IgD-negative memory B cell (primary cell): ENCODE measurements around the gene ILF2. TPM values are rescaled to one million over a fixed set of nuclear protein-coding genes. Genes with fewer than 3 reads are reported as not detected.
"Not testable (repeated sequence)": the region's sequence is repeated elsewhere in the genome, so short reads cannot be mapped to it uniquely, and the experiment has no call there.

Source experiments
- H3K27ac Mint-ChIP-seq, 3 donors: one replicate each; pipeline ENCODE4 v1.8.0; 2020 to 2022; ENCODE audit warnings: mild to moderate bottlenecking in 3 of 3, mixed read lengths in 3 of 3, moderate library complexity in 1 of 3
- H3K27me3 Mint-ChIP-seq: one replicate; pipeline ENCODE4 v1.8.0; 2021; ENCODE audit warnings: mixed read lengths
- H3K36me3 Mint-ChIP-seq: one replicate; pipeline ENCODE4 v1.8.0; 2020; ENCODE audit warnings: mild to moderate bottlenecking, mixed read lengths
- H3K4me1 Mint-ChIP-seq, 3 donors: one replicate each; pipeline ENCODE4 v1.8.0; 2020 to 2022; ENCODE audit warnings: mixed read lengths in 3 of 3, mild to moderate bottlenecking in 1 of 3
- H3K4me3 Mint-ChIP-seq, 4 donors: one replicate each; pipeline ENCODE4 v1.8.0; 2020 to 2022; ENCODE audit warnings: mild to moderate bottlenecking in 4 of 4, mixed read lengths in 4 of 4, moderate library complexity in 3 of 4
- H3K9me3 Mint-ChIP-seq, 3 donors: one replicate each; pipeline ENCODE4 v1.8.0; 2020 to 2021; ENCODE audit warnings: mixed read lengths in 3 of 3, mild to moderate bottlenecking in 1 of 3
- polyA plus RNA-seq: library from polyadenylated mRNA; unstranded; fragments of 300-500 nt; fragmentation: Illumina TruSeq; gene quantifications from one replicate; pipeline ENCODE4 v1.2.3, GENCODE V29; 2021

Gene ILF2
- polyA plus RNA-seq, 1 donor from 2014 or later, result 106 TPM

DNA sequence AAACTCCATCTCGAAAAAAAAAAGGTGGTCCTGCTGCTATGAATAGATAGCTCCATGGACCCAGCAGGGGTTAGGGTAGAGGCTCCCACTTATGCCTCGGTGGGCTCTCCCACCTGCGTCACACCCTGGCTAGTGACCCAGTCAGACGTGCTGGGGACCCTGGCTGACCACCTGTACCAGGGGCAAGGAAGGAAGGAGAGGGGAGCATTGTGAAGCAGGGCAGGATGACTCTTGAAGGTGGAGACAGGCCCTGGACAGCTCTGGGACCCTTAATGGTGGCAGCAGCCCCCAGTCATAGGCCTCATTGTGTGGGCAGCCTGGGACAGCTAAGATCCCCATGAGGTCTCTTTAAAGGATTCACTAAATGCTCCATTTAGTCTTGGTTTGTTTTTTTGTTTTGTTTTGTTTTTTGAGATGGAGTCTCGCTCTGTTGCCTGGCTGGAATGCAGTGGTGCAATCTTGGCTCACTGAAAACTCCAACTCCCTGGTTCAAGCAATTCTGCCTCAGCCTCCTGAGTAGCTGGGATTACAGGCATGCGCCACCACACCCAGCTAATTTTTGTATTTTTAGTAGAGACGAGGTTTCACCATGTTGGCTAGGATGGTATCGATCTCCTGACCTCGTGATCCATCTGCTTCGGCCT lies 22.7 kb downstream of the ILF2 start:
- no peaks in the 10 kb centered on the region for H3K27me3 Mint-ChIP-seq
- peak overlapping the region in 1 of 3 donors; percentile 19 for H3K27ac Mint-ChIP-seq
- peaks cover 2 to 15% (median 9%) of the 10 kb centered on the region in 3 donors for H3K4me1 Mint-ChIP-seq
- peaks cover 3% of the 10 kb centered on the region for H3K36me3 Mint-ChIP-seq
- H3K4me3 Mint-ChIP-seq, result no peak overlapping the region
- H3K9me3 Mint-ChIP-seq, result no peaks in the 10 kb centered on the region

DNA sequence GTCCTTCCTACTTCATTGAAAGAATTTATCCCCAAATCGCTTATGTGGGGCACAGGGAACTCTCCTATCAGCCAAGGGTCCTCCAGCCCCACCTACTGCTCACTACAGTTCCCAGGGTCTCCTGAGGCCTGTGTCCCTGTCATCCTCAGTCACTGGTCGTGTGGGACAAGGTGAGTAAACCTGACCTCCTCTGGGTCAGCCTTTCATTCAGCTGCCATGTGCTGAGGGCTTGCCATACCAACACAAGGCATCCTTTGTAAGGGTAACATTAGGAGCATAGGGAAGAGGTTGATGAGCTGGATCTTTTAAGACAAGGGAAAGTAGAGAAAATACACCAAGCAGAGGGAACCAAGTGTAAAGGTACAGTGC lies 23.5 kb downstream of the ILF2 start:
- Mint-ChIP-seq H3K27ac (peak overlapping the region in 1 of 3 donors; percentile 65), H3K4me1 (peaks cover 5 to 18% (median 9%) of the 10 kb centered on the region in 3 donors), H3K4me3 (no peak overlapping the region), H3K9me3 (no peaks in the 10 kb centered on the region), H3K27me3 (no peaks in the 10 kb centered on the region), H3K36me3 (peaks cover 5% of the 10 kb centered on the region)

DNA sequence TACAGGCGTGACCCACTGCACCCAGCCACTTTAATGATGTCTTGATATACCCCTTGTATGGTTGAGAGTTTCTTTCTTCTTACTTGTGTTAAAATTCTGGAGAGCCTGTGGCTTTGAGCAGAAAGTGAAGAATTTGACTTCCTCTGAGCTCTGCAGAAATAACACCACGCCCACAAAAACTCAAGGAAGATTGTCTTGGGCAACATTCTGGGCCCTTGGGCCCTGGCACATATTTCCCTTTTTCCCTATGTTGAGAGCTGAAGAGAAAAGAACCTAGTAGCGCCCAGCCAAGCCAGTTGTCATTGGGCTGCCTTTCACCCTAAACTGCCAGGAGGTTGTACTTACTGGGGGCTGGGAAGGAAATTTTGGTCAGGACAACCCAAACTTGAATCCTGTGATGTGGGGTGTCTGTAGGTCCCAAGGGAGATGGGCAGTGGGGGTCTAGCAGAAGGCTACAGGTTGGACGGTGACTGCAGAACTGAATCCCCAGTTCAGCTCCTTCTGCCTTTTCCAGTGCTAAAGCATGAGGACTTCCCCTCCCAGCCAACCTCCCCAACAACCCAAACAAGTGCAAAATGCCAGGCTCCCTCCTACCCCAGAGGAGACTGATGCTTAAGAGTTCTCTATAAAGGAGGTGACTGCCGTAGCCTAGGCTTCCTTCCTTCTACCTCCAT lies 24.0 kb downstream of the ILF2 start:
- Mint-ChIP-seq H3K27me3 (no peaks in the 10 kb centered on the region), H3K9me3 (no peaks in the 10 kb centered on the region), H3K4me1 (peaks cover 8 to 18% (median 9%) of the 10 kb centered on the region in 3 donors), H3K4me3 (no peak overlapping the region), H3K27ac (peak overlapping the region in 2 of 3 donors; percentile 7 to 65), H3K36me3 (peaks cover 5% of the 10 kb centered on the region)

DNA sequence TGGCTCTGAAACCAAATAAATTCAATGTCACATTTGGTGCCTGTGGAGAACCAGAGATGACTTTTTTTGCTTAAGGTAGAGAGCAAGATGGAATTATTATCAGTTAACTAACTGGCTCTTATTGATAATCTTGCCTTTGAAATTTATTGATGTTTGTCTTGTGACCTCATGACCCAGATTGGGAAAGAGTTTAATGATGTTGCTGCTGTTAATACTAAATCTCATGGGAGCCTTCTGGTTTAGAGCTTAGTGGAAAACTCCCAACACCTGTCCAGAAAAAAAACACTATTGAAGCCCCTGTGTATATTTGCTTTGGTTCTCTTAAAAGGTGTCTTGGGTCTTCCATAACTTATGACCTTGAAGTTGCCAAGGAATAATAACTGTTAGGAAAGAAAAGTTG lies 27.0 kb downstream of the ILF2 start:
- no peaks in the 10 kb centered on the region for H3K27me3 Mint-ChIP-seq
- no peak overlapping the region for H3K27ac Mint-ChIP-seq
- H3K4me3 Mint-ChIP-seq, result no peak overlapping the region
- peaks cover 7% of the 10 kb centered on the region for H3K36me3 Mint-ChIP-seq
- peaks cover 6 to 28% (median 13%) of the 10 kb centered on the region in 3 donors for H3K4me1 Mint-ChIP-seq
- no peaks in the 10 kb centered on the region for H3K9me3 Mint-ChIP-seq

DNA sequence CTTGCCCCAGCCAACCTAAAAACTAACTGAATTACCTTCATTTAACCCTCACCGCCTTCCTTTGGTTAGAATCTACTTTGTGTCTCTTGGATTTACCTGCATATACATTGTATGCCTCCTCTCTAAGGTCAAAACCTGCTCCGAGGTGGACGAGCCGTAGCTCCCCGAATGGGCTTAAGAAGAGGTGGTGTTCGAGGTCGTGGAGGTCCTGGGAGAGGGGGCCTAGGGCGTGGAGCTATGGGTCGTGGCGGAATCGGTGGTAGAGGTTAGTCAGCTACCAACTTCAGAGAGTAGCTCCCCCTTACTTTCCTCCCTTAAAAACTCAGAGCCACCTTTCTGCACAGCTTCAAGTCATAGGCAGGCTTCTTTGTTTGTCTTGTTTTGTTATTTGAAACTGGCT lies 27.7 kb downstream of the ILF2 start:
- Mint-ChIP-seq H3K9me3 (no peaks in the 10 kb centered on the region), H3K4me3 (no peak overlapping the region), H3K4me1 (peaks cover 6 to 28% (median 13%) of the 10 kb centered on the region in 3 donors), H3K36me3 (peaks cover 7% of the 10 kb centered on the region), H3K27me3 (no peaks in the 10 kb centered on the region), H3K27ac (no peak overlapping the region)

DNA sequence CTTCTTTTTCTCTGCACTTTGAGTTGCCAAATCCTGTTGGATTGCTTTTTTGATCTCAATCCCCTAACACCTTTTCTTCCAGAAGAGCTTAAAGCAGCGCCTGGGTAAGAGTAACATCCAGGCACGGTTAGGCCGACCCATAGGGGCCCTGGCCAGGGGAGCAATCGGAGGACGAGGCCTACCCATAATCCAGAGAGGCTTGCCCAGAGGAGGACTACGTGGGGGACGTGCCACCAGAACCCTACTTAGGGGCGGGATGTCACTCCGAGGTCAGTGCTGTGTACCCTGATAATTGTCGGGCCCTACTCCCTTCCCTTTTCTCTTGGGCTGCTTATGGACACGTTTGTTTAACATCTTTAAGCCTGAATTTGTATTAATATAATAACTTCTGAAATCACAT lies 28.6 kb downstream of the ILF2 start:
- Mint-ChIP-seq H3K4me1 (peaks cover 10 to 32% (median 12%) of the 10 kb centered on the region in 3 donors), H3K9me3 (no peaks in the 10 kb centered on the region), H3K27ac (no peak overlapping the region), H3K27me3 (no peaks in the 10 kb centered on the region), H3K4me3 (no peak overlapping the region), H3K36me3 (peaks cover 9% of the 10 kb centered on the region)

DNA sequence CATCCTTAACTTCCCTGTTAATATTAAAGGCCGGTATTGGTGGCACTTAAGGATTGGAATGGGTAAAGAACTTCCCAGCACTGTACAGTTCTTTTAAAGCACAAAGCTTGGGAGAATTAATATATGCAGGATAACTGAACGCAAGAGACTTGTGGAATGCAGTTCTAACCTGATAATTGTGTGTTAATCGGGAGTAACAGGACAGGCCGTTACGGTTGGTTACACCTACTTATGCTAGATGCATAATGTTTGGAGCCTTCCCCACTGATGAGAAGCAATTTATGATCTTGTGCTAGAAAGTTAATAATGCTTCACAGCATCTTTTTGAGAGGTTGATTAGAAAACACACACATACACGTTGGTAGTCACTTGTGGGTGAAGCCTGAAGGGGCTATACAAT lies 29.9 kb downstream of the ILF2 start:
- Mint-ChIP-seq H3K27ac (peak overlapping the region in 1 of 3 donors; percentile 31), H3K27me3 (no peaks in the 10 kb centered on the region), H3K4me3 (no peak overlapping the region), H3K36me3 (peaks cover 5% of the 10 kb centered on the region), H3K9me3 (no peaks in the 10 kb centered on the region), H3K4me1 (peaks cover 10 to 31% (median 15%) of the 10 kb centered on the region in 3 donors)

DNA sequence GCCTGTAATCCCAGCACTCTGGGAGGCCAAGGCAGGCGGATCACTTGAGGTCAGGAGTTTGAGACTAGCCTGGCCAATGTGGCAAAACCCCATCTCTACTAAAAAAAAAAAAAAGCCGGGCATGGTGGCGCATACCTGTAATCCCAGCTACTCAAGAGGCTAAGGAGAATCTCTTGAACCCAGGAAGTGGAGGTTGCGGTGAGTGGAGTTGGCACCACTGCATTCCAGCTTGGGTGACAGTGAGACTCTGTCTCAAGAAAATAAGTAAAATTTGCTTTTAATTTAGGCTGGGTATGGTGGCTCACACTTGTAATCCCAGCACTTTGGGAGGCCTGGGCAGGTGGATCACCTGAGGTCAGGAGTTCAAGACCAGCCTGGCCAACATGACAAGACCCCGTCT lies 30.6 kb downstream of the ILF2 start:
- H3K27me3 Mint-ChIP-seq, H3K27ac Mint-ChIP-seq, H3K9me3 Mint-ChIP-seq, H3K36me3 Mint-ChIP-seq, H3K4me3 Mint-ChIP-seq: not testable (repeated sequence)
- peaks cover 13 to 28% (median 15%) of the 10 kb centered on the region in 3 donors for H3K4me1 Mint-ChIP-seq

DNA sequence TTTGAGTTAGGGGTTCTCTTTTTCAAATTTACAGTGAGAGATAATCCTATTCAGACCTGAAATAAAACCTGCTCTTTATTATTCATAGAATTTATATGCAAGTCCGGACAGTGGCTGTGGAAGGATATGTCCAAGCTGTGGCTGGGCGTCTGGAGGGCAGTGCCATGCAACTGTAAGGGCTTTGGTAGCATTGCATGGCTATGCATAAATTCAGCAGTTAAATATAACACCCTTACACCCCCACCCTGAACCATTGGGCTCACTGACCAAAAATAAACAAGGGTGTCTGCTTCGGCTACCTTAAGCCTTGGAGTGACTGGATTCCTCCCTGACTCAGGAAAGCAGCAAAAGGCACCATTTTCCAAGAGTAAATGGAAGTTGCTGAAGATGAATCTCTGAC lies 31.5 kb downstream of the ILF2 start:
- H3K4me1 Mint-ChIP-seq, result peaks cover 15 to 28% (median 18%) of the 10 kb centered on the region in 3 donors
- H3K27ac Mint-ChIP-seq, result no peak overlapping the region
- no peaks in the 10 kb centered on the region for H3K9me3 Mint-ChIP-seq

DNA sequence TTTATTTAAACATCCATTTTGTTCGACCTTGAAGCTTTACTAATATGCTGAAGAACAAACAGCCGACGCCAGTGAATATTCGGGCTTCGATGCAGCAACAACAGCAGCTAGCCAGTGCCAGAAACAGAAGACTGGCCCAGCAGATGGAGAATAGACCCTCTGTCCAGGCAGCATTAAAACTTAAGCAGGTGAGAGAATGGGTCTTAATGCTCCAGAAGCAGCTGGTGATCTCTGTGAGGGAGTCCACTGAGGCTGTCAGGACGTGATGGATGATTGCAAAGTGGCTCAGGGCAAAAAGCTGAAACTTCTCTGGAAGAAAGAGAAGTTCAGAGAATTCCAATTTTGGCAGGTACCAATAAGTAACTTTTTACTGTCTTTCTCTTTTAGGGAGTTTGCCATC lies 32.5 kb downstream of the ILF2 start:
- Mint-ChIP-seq H3K9me3 (no peaks in the 10 kb centered on the region), H3K4me1 (peaks cover 19 to 22% (median 21%) of the 10 kb centered on the region in 3 donors), H3K36me3 (peaks cover 7% of the 10 kb centered on the region), H3K27ac (peak overlapping the region in 1 of 3 donors; percentile 11), H3K4me3 (peak overlapping the region in 1 of 4 donors; percentile 58), H3K27me3 (no peaks in the 10 kb centered on the region)

More for the DNA sequence above, 31.5 kb downstream of the ILF2 start:
- Mint-ChIP-seq H3K36me3 (peaks cover 5% of the 10 kb centered on the region), H3K4me3 (no peak overlapping the region), H3K27me3 (no peaks in the 10 kb centered on the region)

DNA sequence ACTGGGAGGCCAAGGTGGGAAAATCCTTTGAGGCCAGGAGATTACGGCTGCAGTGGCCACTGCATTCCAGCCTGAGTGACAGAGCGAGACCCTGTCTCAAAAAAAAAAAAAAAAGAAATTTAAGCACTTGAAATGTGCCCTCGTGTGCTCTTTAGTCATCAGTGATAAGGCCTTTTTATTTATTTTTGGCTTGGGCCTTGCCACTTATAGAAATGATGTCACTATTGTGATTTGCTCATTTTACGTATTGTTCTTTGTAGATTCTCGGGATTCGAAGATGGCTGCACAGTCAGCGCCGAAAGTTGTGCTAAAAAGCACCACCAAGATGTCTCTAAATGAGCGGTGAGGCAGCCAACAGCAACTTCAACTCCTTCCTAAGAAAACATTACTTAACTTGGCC lies 34.5 kb downstream of the ILF2 start:
- peaks cover 14 to 21% (median 20%) of the 10 kb centered on the region in 3 donors for H3K4me1 Mint-ChIP-seq
- peak overlapping the region in 1 of 3 donors; percentile 46 for H3K27ac Mint-ChIP-seq

DNA sequence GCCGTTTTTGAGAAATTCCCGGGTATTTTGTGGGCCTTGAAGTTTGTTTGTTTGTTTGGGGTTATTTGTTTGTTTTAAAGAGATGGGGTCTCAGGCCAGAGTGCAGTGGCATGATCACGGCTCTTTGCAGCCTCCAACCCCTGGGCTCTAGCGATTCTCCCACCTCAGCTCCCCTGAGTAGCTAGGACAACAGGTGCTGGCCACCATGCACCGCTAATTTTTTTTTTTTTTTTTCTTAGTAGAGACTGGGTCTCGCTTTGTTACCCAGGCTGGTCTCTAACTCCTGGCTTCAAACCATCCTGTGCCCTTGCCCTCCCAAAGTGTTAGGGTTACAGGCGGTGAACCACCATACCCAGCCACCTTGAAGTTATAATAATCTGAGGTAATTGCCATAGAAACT lies 34.9 kb downstream of the ILF2 start:
- peak overlapping the region; percentile 42 to 100 (median 95) for H3K4me3 Mint-ChIP-seq
- H3K4me1 Mint-ChIP-seq, result peaks cover 12 to 20% (median 18%) of the 10 kb centered on the region in 3 donors
- H3K27me3 Mint-ChIP-seq, result no peaks in the 10 kb centered on the region
- peaks cover 3% of the 10 kb centered on the region for H3K36me3 Mint-ChIP-seq
- no peaks in the 10 kb centered on the region for H3K9me3 Mint-ChIP-seq
- H3K27ac Mint-ChIP-seq, result peak overlapping the region in 2 of 3 donors; percentile 55 to 56

More for the DNA sequence above, 34.5 kb downstream of the ILF2 start:
- no peaks in the 10 kb centered on the region for H3K27me3 Mint-ChIP-seq
- peaks cover 4% of the 10 kb centered on the region for H3K36me3 Mint-ChIP-seq
- H3K9me3 Mint-ChIP-seq, result no peaks in the 10 kb centered on the region
- peak overlapping the region in 2 of 4 donors; percentile 52 to 64 for H3K4me3 Mint-ChIP-seq

DNA sequence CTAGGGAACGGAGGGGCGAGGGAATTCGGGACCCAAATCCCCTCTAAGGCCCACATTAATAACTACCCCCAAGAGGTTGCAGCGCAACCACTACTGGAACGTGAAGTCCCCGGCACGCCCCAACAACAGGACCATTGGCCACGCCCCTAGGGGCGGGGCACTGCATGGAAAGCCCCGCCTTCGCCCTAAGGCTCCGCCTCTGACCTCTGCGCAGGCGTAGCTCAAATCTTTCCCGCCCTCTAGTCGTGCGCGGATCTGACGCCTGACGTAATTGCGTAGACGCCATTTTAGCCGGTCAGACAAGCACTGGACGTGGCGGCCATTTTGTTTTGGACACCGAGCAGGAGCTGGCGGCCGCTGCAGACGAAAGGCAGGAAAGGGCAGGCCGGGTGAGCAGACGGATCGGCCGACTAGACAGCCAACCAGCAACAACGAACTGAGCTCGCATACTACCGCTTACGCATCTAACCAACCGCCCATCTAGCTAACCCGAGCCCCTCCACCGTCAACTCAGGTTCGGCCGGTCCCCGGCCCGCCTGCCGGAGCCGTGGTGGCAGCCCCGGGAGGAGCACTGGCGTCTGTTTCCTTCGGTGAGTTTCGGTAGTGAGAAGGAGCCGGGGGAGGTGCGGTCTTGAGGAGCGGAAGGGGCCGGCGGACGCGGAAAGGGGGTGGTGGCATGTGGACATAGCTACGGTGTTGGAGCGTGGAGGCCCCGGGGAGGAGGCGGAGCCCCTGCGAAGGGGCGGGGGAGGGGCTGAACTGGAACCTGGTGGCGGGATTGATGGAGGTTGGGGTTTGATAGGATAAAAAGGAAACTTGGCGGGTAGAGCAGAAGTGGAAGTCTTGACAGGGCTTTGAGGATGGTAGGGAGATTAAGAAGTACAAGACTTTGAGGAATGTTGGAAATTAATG lies 36.8 kb downstream of the ILF2 start, which contains the start of gene CHTOP:
Gene CHTOP, plus strand, starts transcription at position 313 of the 912 bp plus-strand sequence. CDS start 2,523 bp downstream, outside the sequence.
- no peaks in the 10 kb centered on the region for H3K9me3 Mint-ChIP-seq
- peak within 1 kb of the TSS; percentile 90 to 100 (median 100) for H3K4me3 Mint-ChIP-seq
- peak within 1 kb of the TSS; percentile 93 to 100 (median 100) for H3K27ac Mint-ChIP-seq
- peaks cover 12 to 23% (median 17%) of the 10 kb centered on the region in 3 donors for H3K4me1 Mint-ChIP-seq
- H3K27me3 Mint-ChIP-seq, result no peaks in the 10 kb centered on the region
- H3K36me3 Mint-ChIP-seq, result peaks cover 3% of the 10 kb centered on the region

DNA sequence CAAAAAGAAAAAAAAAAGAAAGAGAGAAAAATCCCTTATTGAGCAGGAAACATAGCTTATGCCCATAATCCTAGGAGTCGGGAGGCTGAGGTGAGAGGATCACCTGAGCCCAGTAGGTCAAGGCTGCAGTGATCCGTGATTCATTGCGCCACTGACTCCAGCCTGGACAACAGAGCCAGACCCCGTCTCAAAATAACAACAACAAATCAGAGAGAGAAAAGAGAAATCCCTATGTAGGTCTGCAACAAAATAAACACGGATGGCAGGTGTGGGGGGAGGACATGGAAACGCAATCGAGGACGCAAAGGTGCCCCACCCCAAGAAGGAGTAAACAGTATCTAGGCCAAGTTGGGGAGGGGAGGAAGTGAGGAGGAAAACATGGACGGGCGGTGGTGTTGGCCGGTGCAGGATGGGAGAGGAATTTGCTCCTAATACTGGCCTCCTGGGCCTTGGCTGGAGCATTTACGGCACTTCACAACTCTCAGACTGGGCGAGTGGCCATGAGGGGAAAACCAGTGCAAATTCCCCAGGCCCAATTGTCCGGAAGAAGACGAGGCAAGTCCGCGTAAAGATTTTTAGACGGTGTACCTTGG lies 37.5 kb downstream of the ILF2 start:
- Mint-ChIP-seq H3K4me3 (peak overlapping the region; percentile 90 to 100 (median 100)), H3K36me3 (peaks cover 3% of the 10 kb centered on the region), H3K4me1 (peaks cover 12 to 23% (median 17%) of the 10 kb centered on the region in 3 donors), H3K27ac (peak overlapping the region; percentile 93 to 100 (median 100)), H3K9me3 (no peaks in the 10 kb centered on the region), H3K27me3 (no peaks in the 10 kb centered on the region)
